ENCODE data around the gene TNFAIP8L3. TPM values are rescaled to one million over a fixed set of nuclear protein-coding genes. Genes with fewer than 3 reads are reported as not detected.

TNFAIP8L3 gene
- total RNA-seq, 1 donor from 2014 or later: 4.6 TPM

DNA sequence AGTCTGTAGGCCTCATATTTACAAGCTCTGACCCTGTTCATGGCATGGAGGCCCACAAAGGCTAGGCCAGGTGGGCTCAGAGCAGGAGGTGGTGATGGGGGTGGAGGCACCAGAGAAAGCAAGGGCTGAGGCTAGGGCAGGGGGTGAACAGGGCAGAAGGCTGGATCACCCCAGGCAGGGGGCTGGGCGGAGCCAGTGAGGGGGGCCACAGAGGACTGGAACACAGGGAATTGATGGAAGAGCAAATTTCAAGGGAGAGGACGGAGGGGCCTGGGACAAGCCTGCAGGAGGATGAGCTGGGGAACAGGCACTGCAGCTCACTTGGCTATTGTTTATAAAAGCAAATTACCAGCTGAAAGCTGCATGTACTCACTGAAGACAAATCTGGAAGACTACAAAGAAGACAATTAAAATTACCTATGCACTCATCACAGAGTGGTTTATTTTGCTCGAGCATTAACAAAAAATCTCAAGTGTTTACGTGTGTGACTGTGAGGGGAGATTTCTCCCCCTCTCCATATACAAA lies 11.0 kb downstream of the TNFAIP8L3 start:
- H3K36me3 Mint-ChIP-seq (ENCODE audit: low read depth): no peaks in the 10 kb centered on the region
- no peaks in the 10 kb centered on the region for H3K9me3 Mint-ChIP-seq (ENCODE audit: low read depth)
- no peak overlapping the region for H3K27ac Mint-ChIP-seq (ENCODE audit: unreplicated experiment)
- no peaks in the 10 kb centered on the region for H3K27me3 Mint-ChIP-seq (ENCODE audit: low read depth)
- TF ChIP-seq, protein P1, sequence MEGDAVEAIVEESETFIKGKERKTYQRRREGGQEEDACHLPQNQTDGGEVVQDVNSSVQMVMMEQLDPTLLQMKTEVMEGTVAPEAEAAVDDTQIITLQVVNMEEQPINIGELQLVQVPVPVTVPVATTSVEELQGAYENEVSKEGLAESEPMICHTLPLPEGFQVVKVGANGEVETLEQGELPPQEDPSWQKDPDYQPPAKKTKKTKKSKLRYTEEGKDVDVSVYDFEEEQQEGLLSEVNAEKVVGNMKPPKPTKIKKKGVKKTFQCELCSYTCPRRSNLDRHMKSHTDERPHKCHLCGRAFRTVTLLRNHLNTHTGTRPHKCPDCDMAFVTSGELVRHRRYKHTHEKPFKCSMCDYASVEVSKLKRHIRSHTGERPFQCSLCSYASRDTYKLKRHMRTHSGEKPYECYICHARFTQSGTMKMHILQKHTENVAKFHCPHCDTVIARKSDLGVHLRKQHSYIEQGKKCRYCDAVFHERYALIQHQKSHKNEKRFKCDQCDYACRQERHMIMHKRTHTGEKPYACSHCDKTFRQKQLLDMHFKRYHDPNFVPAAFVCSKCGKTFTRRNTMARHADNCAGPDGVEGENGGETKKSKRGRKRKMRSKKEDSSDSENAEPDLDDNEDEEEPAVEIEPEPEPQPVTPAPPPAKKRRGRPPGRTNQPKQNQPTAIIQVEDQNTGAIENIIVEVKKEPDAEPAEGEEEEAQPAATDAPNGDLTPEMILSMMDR (IDR thresholded peaks at IDR 0.05): no peak
- peaks cover 23% of the 10 kb centered on the region for H3K4me1 Mint-ChIP-seq (ENCODE audit: low read depth)
- no peak overlapping the region for H3K4me3 Mint-ChIP-seq (ENCODE audit: unreplicated experiment)
- DNase-seq (ENCODE audit: low spot score): no peak

DNA sequence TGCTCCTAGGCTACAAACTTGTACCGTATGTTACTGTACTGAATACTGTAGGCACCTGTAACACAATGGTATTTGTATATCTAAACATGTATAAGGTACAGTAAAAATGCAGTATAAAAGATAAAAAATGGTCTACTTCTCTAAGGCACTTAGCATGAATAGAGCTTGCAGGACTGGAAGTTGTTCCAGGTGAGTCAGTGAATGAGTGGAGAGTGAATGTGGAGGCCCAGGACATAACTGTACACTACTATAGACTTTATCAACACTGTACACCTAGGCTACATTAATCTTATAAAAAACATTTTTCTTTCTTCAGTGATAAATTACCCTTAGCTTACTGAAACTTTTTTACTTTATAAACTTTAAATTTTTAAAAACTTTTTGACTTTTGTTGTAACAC lies 12.5 kb downstream of the TNFAIP8L3 start:
- no peaks in the 10 kb centered on the region for H3K36me3 Mint-ChIP-seq (ENCODE audit: low read depth)
- peaks cover 20% of the 10 kb centered on the region for H3K4me1 Mint-ChIP-seq (ENCODE audit: low read depth)
- no peak for DNase-seq (ENCODE audit: low spot score)
- H3K4me3 Mint-ChIP-seq (ENCODE audit: unreplicated experiment): no peak overlapping the region
- peaks cover 2% of the 10 kb centered on the region for H3K27me3 Mint-ChIP-seq (ENCODE audit: low read depth)
- H3K9me3 Mint-ChIP-seq (ENCODE audit: low read depth): no peaks in the 10 kb centered on the region
- no peak overlapping the region for H3K27ac Mint-ChIP-seq (ENCODE audit: unreplicated experiment)
- TF ChIP-seq, protein P1 (IDR thresholded peaks at IDR 0.05): no peak

DNA sequence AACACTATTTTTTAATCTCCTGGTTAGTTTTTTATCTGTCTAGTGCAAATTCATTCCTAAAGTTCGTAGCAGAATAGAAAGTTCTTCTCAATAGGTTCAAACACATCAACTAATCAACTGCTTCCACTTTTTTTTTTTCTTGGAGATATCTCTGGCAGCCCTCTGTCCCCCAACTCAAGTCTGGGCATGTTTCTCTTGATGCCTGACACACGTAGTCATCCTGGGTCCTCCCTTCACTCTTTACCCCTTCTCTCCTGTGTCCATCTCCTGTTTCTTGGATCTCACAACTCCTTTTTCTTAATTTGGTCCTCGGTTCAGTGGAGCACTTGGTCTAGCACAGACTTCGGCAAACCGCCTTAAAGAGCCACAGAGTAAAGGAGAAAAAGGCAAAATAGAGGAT lies 14.4 kb downstream of the TNFAIP8L3 start:
- Mint-ChIP-seq H3K4me3 (ENCODE audit: unreplicated experiment) (no peak overlapping the region), H3K9me3 (ENCODE audit: low read depth) (no peaks in the 10 kb centered on the region), H3K36me3 (ENCODE audit: low read depth) (no peaks in the 10 kb centered on the region), H3K27ac (ENCODE audit: unreplicated experiment) (no peak overlapping the region), H3K4me1 (ENCODE audit: low read depth) (peaks cover 20% of the 10 kb centered on the region), H3K27me3 (ENCODE audit: low read depth) (peaks cover 2% of the 10 kb centered on the region)
- no peak for DNase-seq (ENCODE audit: low spot score)
- TF ChIP-seq, protein P1 (IDR thresholded peaks at IDR 0.05): no peak

DNA sequence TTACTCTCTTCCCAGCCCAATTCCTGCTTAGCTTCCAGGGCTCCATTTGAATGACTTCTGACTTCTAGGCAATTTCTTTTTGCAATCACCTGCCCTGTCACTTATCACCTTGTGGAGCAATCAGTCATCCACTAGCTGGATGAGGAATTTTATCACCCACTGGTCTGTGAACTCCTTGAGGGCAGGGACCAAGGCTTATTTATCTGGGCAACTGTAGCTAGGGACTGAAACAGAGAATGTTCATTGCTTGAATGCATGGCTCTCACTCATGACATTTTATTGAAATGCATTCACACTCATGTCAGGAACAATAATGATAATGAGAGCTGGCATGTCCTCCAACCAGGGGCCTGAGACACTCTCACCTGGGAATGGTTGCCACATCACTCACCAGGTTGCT lies 15.5 kb downstream of the TNFAIP8L3 start:
- TF ChIP-seq, protein P1 (IDR thresholded peaks at IDR 0.05): no peak
- no peak overlapping the region for H3K27ac Mint-ChIP-seq (ENCODE audit: unreplicated experiment)

DNA sequence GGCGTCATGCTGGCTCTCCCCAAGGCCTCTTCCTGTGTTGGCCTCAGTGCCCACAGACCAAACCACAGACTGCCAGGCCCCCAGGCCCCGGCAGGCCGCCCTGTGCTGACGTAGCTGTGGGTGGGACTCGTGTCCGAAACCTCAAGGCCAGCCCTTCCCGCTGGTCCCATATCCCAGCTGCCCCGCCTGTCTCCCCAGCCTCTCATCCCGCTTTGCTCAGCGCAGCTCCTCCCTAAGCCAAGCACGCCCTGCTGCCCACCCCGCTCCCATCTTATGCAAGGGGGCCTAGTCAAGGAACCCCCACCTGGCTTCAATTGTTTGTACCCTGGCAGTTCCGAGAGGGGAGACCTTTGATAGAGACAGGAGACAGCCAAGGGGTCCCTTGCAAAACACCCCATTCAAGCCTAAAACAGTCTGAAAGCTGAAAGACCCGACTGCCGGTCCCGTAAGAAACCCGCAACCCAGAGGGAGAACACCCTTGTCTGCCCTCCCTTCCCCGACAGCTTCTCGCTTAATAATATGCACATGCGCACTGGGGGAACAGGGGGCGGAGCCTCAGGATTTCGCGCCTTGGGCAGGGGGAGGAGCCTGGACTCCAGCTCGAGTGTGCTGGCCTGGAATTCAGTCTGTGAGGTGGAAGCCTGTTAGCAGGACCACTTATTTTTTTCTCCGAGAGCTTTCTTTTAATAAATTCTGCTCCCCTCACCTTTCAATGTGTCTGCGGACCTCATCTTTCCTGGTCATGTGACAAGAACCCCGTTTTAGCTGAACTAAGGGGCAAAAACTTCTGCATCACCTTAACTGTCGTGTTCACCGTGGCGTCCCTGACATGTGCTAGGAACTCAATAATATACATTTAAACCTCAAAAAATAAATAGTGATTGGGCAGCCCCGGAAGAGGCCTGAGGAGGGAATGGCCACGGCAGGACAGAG lies 17.2 kb downstream of the TNFAIP8L3 start:
- peaks cover 9% of the 10 kb centered on the region for H3K4me1 Mint-ChIP-seq (ENCODE audit: low read depth)
- H3K36me3 Mint-ChIP-seq (ENCODE audit: low read depth): no peaks in the 10 kb centered on the region
- H3K27ac Mint-ChIP-seq (ENCODE audit: unreplicated experiment): no peak overlapping the region
- H3K4me3 Mint-ChIP-seq (ENCODE audit: unreplicated experiment): no peak overlapping the region
- no peak for DNase-seq (ENCODE audit: low spot score)
- H3K27me3 Mint-ChIP-seq (ENCODE audit: low read depth): peaks cover 2% of the 10 kb centered on the region
- TF ChIP-seq, protein P1 (IDR thresholded peaks at IDR 0.05): no peak
- H3K9me3 Mint-ChIP-seq (ENCODE audit: low read depth): no peaks in the 10 kb centered on the region

More for the DNA sequence above, 15.5 kb downstream of the TNFAIP8L3 start:
- Mint-ChIP-seq H3K36me3 (ENCODE audit: low read depth) (no peaks in the 10 kb centered on the region), H3K4me3 (ENCODE audit: unreplicated experiment) (no peak overlapping the region), H3K27me3 (ENCODE audit: low read depth) (peaks cover 2% of the 10 kb centered on the region), H3K9me3 (ENCODE audit: low read depth) (no peaks in the 10 kb centered on the region), H3K4me1 (ENCODE audit: low read depth) (peaks cover 14% of the 10 kb centered on the region)
- DNase-seq (ENCODE audit: low spot score): no peak
